SJCRH30 (cell line): ENCODE data around the gene MAPKAP1. TPM values are rescaled to one million over a fixed set of nuclear protein-coding genes. Genes with fewer than 3 reads are reported as not detected.
A peak's percentile ranks its signal among the peaks of the same experiment; 100 is the strongest.

ENCODE experiments used
- DNase-seq, 2 experiments: peaks; one replicate each; pipeline ENCODE4 v3.0.0-alpha.2; 2015 to 2020
- H3K27ac ChIP-seq: fragments of 250-450 bp; sonication (Bioruptor Pico); 2 replicates; pipeline ENCODE4 v1.5.1; 2020; ENCODE audit warnings: mild to moderate bottlenecking, moderate library complexity
- H3K27me3 ChIP-seq: fragments of 250-450 bp; sonication (Bioruptor Pico); 2 replicates; pipeline ENCODE4 v1.5.1; 2020; ENCODE audit warnings: mild to moderate bottlenecking, moderate library complexity
- H3K36me3 ChIP-seq: fragments of 250-450 bp; sonication (Bioruptor Pico); 2 replicates; pipeline ENCODE4 v1.5.1; 2020; ENCODE audit warnings: mild to moderate bottlenecking, moderate library complexity
- H3K4me1 ChIP-seq: fragments of 250-450 bp; sonication (Bioruptor Pico); 2 replicates; pipeline ENCODE4 v1.5.1; 2020; ENCODE audit warnings: mild to moderate bottlenecking, moderate library complexity
- H3K4me3 ChIP-seq: fragments of 250-450 bp; sonication (Bioruptor Pico); 2 replicates; pipeline ENCODE4 v1.5.1; 2020; ENCODE audit warnings: mild to moderate bottlenecking, moderate library complexity
- H3K9me3 ChIP-seq: fragments of 250-450 bp; sonication (Bioruptor Pico); replicated peaks from 2 replicates; pipeline ENCODE4 v1.5.1; 2020; ENCODE audit warnings: mild to moderate bottlenecking, moderate library complexity
- total RNA-seq: library from RNA; depleted of rRNA; stranded (reverse); fragments of >200 nt; shearing (Covaris generic); gene quantifications from 2 replicates; pipeline ENCODE4 v1.2.3, GENCODE V29; 2014; rRNA removed

Gene MAPKAP1
- 103 and 109 TPM in 2 replicates for total RNA-seq

GRCh38 chr9:125706651-125707471, at the start of gene MAPKAP1:
Gene MAPKAP1 (minus strand): TSS chr9:125707208. CDS start chr9:125672574, 34,634 bp downstream.
- H3K27ac ChIP-seq, result peak within 1 kb of the TSS; percentile 73
- H3K4me1 ChIP-seq, result peaks cover 5% of the 10 kb centered on the region; the same call in 1 of the 2 replicates
- H3K4me3 ChIP-seq, result peak within 1 kb of the TSS; percentile 89
- peak; percentile 99 for DNase-seq
- H3K9me3 ChIP-seq, result no peaks in the 10 kb centered on the region
- H3K36me3 ChIP-seq, result no peaks in the 10 kb centered on the region
- no peaks in the 10 kb centered on the region for H3K27me3 ChIP-seq

GRCh38 chr9:125756518-125756917, 49.5 kb upstream of the MAPKAP1 start:
- no peaks in the 10 kb centered on the region for H3K9me3 ChIP-seq
- no peaks in the 10 kb centered on the region for H3K27me3 ChIP-seq
- DNase-seq, result no peak
- peaks cover 15% of the 10 kb centered on the region for H3K4me1 ChIP-seq
- no peak overlapping the region for H3K4me3 ChIP-seq
- H3K27ac ChIP-seq, result no peak overlapping the region
- peaks cover 73% of the 10 kb centered on the region for H3K36me3 ChIP-seq

GRCh38 chr9:125755340-125755739, 48.3 kb upstream of the MAPKAP1 start:
- DNase-seq, result no peak
- no peaks in the 10 kb centered on the region for H3K27me3 ChIP-seq
- no peak overlapping the region for H3K27ac ChIP-seq
- no peak overlapping the region for H3K4me3 ChIP-seq
- peaks cover 76% of the 10 kb centered on the region for H3K36me3 ChIP-seq
- H3K9me3 ChIP-seq, result no peaks in the 10 kb centered on the region
- H3K4me1 ChIP-seq, result peaks cover 22% of the 10 kb centered on the region

- Histone ChIP-seq H3K27me3 (no peaks in the 10 kb centered on the region), H3K4me3 (no peak overlapping the region), H3K4me1 (peaks cover 29% of the 10 kb centered on the region), H3K27ac (no peak overlapping the region), H3K9me3 (no peaks in the 10 kb centered on the region), H3K36me3 (peaks cover 82% of the 10 kb centered on the region)
- no peak for DNase-seq
Observed at GRCh38 chr9:125754096-125754495, 47.1 kb upstream of the MAPKAP1 start.

GRCh38 chr9:125752070-125752628, 45.1 kb upstream of the MAPKAP1 start:
- peaks cover 29% of the 10 kb centered on the region for H3K4me1 ChIP-seq
- H3K27ac ChIP-seq, result no peak overlapping the region
- no peaks in the 10 kb centered on the region for H3K27me3 ChIP-seq
- H3K36me3 ChIP-seq, result peaks cover 69% of the 10 kb centered on the region
- no peak overlapping the region for H3K4me3 ChIP-seq
- no peaks in the 10 kb centered on the region for H3K9me3 ChIP-seq
- DNase-seq, result peak in 1 of 2 experiments; percentile 52

- H3K9me3 ChIP-seq, result no peaks in the 10 kb centered on the region
- H3K4me1 ChIP-seq, result peaks cover 30% of the 10 kb centered on the region
- no peaks in the 10 kb centered on the region for H3K27me3 ChIP-seq
- peak in 1 of 2 experiments; percentile 48 for DNase-seq
- peaks cover 56% of the 10 kb centered on the region for H3K36me3 ChIP-seq
- no peak overlapping the region for H3K27ac ChIP-seq
- H3K4me3 ChIP-seq, result peak overlapping the region; percentile 3; the same call in 1 of the 2 replicates
Observed at GRCh38 chr9:125750627-125751011, 43.6 kb upstream of the MAPKAP1 start.

GRCh38 chr9:125749951-125750626, 43.1 kb upstream of the MAPKAP1 start:
- Histone ChIP-seq H3K4me1 (peaks cover 35% of the 10 kb centered on the region), H3K36me3 (peaks cover 52% of the 10 kb centered on the region), H3K9me3 (no peaks in the 10 kb centered on the region), H3K27ac (no peak overlapping the region), H3K27me3 (no peaks in the 10 kb centered on the region), H3K4me3 (peak overlapping the region; percentile 3; the same call in 1 of the 2 replicates)
- DNase-seq, result peak in 1 of 2 experiments; percentile 38

GRCh38 chr9:125749287-125749935, 42.4 kb upstream of the MAPKAP1 start:
- Histone ChIP-seq H3K36me3 (peaks cover 47% of the 10 kb centered on the region), H3K9me3 (no peaks in the 10 kb centered on the region), H3K27ac (no peak overlapping the region), H3K27me3 (no peaks in the 10 kb centered on the region), H3K4me3 (peak overlapping the region; percentile 89), H3K4me1 (peaks cover 39% of the 10 kb centered on the region)
- no peak for DNase-seq

GRCh38 chr9:125748446-125749099, 41.6 kb upstream of the MAPKAP1 start:
- Histone ChIP-seq H3K4me3 (peak overlapping the region; percentile 89), H3K27me3 (no peaks in the 10 kb centered on the region), H3K36me3 (peaks cover 38% of the 10 kb centered on the region), H3K27ac (peak overlapping the region; percentile 12; the same call in 1 of the 2 replicates), H3K4me1 (peaks cover 41% of the 10 kb centered on the region), H3K9me3 (no peaks in the 10 kb centered on the region)
- DNase-seq, result peak in 1 of 2 experiments; percentile 29

GRCh38 chr9:125747765-125748445, 40.9 kb upstream of the MAPKAP1 start:
- Histone ChIP-seq H3K9me3 (no peaks in the 10 kb centered on the region), H3K4me3 (peak overlapping the region; percentile 89), H3K27ac (peak overlapping the region; percentile 65; the same call in 1 of the 2 replicates), H3K36me3 (peaks cover 33% of the 10 kb centered on the region), H3K4me1 (peaks cover 48% of the 10 kb centered on the region), H3K27me3 (no peaks in the 10 kb centered on the region)
- DNase-seq, result peak; percentile 36 to 50

GRCh38 chr9:125747053-125747764, 40.2 kb upstream of the MAPKAP1 start, which contains the start of gene PBX3:
Gene PBX3 (plus strand): TSS chr9:125747373.
- Histone ChIP-seq H3K4me3 (peak within 1 kb of the TSS; percentile 89), H3K27ac (peak within 1 kb of the TSS; percentile 95), H3K36me3 (peaks cover 26% of the 10 kb centered on the region), H3K9me3 (no peaks in the 10 kb centered on the region), H3K4me1 (peaks cover 42% of the 10 kb centered on the region), H3K27me3 (no peaks in the 10 kb centered on the region)
- DNase-seq, result peak; percentile 51 to 68

GRCh38 chr9:125746774-125747052, 39.7 kb upstream of the MAPKAP1 start:
- peak overlapping the region; percentile 57 for H3K4me3 ChIP-seq
- no peaks in the 10 kb centered on the region for H3K27me3 ChIP-seq
- H3K36me3 ChIP-seq, result peaks cover 21% of the 10 kb centered on the region
- H3K27ac ChIP-seq, result no peak overlapping the region; the same call in 1 of the 2 replicates
- no peak for DNase-seq
- no peaks in the 10 kb centered on the region for H3K9me3 ChIP-seq
- peaks cover 38% of the 10 kb centered on the region for H3K4me1 ChIP-seq
